Endothelial cell of umbilical vein (primary cell): ENCODE measurements around the gene DLGAP4. TPM values are rescaled to one million over a fixed set of nuclear protein-coding genes. Genes with fewer than 3 reads are reported as not detected.

ENCODE experiments used
- BruUV-seq: library from RNA; stranded (reverse); fragments of 400-500 nt; replicated peaks from 2 replicates; lab custom pipeline; 2021; lab: Mats Ljungman, UMichigan
- CTCF ChIA-PET: fragments of 300-600, 350-600 bp; sonication (Branson Sonifier 250); formaldehyde crosslinking; loops from one replicate; lab custom pipeline; 2021; ENCODE audit warnings: antibody characterized with exemption, inconsistent platforms; lab: Charles Lee
- POLR2A ChIA-PET: fragments of 300-600, 350-600 bp; sonication (Branson Sonifier 250); formaldehyde crosslinking; loops from one replicate; lab custom pipeline; 2021; ENCODE audit warnings: antibody characterized with exemption, inconsistent platforms; lab: Charles Lee
- DNase-seq: peaks from one replicate; pipeline ENCODE4 v3.0.0-alpha.2; 2011; ENCODE audit warnings: low read depth, low spot score
- FAIRE-seq: peaks from 2 replicates; lab custom pipeline; 2011; peaks lifted over from hg19 to GRCh38; lab: Jason Lieb, UNC
- H2AFZ ChIP-seq: 2 replicates; pipeline ENCODE4 v1.6.0; 2012; ENCODE audit warnings: low read depth, low read length, control low read depth, inconsistent platforms
- H3K27ac ChIP-seq: 2 replicates; pipeline ENCODE4 v1.5.1; 2011; ENCODE audit warnings: low read depth, mild to moderate bottlenecking, control low read depth, low read length, moderate library complexity; ENCODE audit not compliant: insufficient read depth
- H3K27me3 ChIP-seq, 2 experiments: 2 replicates each; pipeline versions ENCODE4 v1.6.0 to v1.6.1; 2011; ENCODE audit warnings: low read length in 2 of 2, mixed read lengths in 1 of 2; ENCODE audit not compliant: control insufficient read depth in 2 of 2, insufficient read depth in 2 of 2
- H3K36me3 ChIP-seq, 2 experiments: 2 replicates in 1 of 2; 3 replicates in 1 of 2; pipeline ENCODE4 v1.5.1; 2011; ENCODE audit warnings: low read length in 2 of 2, mild to moderate bottlenecking in 1 of 2, moderate library complexity in 1 of 2; ENCODE audit not compliant: control insufficient read depth in 2 of 2, insufficient read depth in 2 of 2; ENCODE audit errors: extremely low read depth in 1 of 2
- H3K4me1 ChIP-seq: 3 replicates; pipeline ENCODE4 v1.5.1; 2011; ENCODE audit warnings: mild to moderate bottlenecking, low read length; ENCODE audit not compliant: control insufficient read depth, insufficient read depth; ENCODE audit errors: extremely low read depth
- H3K4me2 ChIP-seq: 2 replicates; pipeline ENCODE4 v1.6.1; 2011; ENCODE audit warnings: low read length, control low read depth, mixed read lengths; ENCODE audit not compliant: insufficient read depth
- H3K4me3 ChIP-seq, 3 experiments: fragments of 200-600 bp in 1 of 3; sonication (generic), shearing (Covaris generic) in 1 of 3; replicated peaks in 1 of 3; 2 replicates each; pipeline ENCODE4 v1.5.1; 2011 to 2016; ENCODE audit warnings: control low read depth in 3 of 3, low read length in 3 of 3, mild to moderate bottlenecking in 2 of 3, inconsistent platforms in 1 of 3, low read depth in 1 of 3, moderate library complexity in 1 of 3; ENCODE audit not compliant: insufficient read depth in 1 of 3
- H3K79me2 ChIP-seq: 2 replicates; pipeline ENCODE4 v1.6.0; 2012; ENCODE audit warnings: low read length, inconsistent platforms; ENCODE audit not compliant: control insufficient read depth, insufficient read depth
- H3K9ac ChIP-seq: replicated peaks from 2 replicates; pipeline ENCODE3; 2011; ENCODE audit warnings: low read length, control low read depth; ENCODE audit not compliant: insufficient read depth; ENCODE audit errors: extremely low read depth
- H3K9me1 ChIP-seq: replicated peaks from 3 replicates; pipeline ENCODE4 v1.6.0; 2011; ENCODE audit warnings: mild to moderate bottlenecking, low read length; ENCODE audit not compliant: control insufficient read depth, insufficient read depth; ENCODE audit errors: extremely low read depth
- H3K9me3 ChIP-seq: replicated peaks from 2 replicates; pipeline ENCODE4 v1.5.1; 2012; ENCODE audit warnings: low read length, inconsistent platforms; ENCODE audit not compliant: control insufficient read depth, insufficient read depth
- H4K20me1 ChIP-seq: replicated peaks from 2 replicates; pipeline ENCODE3; 2011; ENCODE audit warnings: mild to moderate bottlenecking, low read length; ENCODE audit not compliant: control insufficient read depth, insufficient read depth; ENCODE audit errors: extremely low read depth
- CTCF ChIP-seq, 2 donors: IDR thresholded peaks; 1 replicate in 1 of 2; 2 replicates in 1 of 2; pipeline ENCODE4 v1.5.1; 2011; ENCODE audit warnings: low read length in 2 of 2, mild to moderate bottlenecking in 2 of 2, moderate library complexity in 2 of 2, control low read depth in 1 of 2, inconsistent platforms in 1 of 2, low read depth in 1 of 2; ENCODE audit not compliant: insufficient read depth in 1 of 2; ENCODE audit errors: extremely low read depth in 1 of 2
- EZH2 ChIP-seq: IDR thresholded peaks from 2 replicates; pipeline ENCODE4 v1.6.1; 2012; ENCODE audit warnings: borderline replicate concordance, low read depth, mild to moderate bottlenecking, moderate library complexity, low read length, inconsistent platforms; ENCODE audit not compliant: severe bottlenecking
- FOS ChIP-seq: IDR thresholded peaks from 2 replicates; pipeline ENCODE4 v1.6.1; 2011; ENCODE audit warnings: mild to moderate bottlenecking, low read length, moderate library complexity, borderline replicate concordance; ENCODE audit not compliant: insufficient read depth
- GATA2 ChIP-seq: IDR thresholded peaks from 2 replicates; pipeline ENCODE4 v1.7.0; 2011; ENCODE audit warnings: low read depth, mild to moderate bottlenecking, moderate library complexity, mixed read lengths, low read length; ENCODE audit not compliant: insufficient read length, insufficient read depth
- JUN ChIP-seq: IDR thresholded peaks from 2 replicates; pipeline ENCODE4 v1.6.1; 2011; ENCODE audit warnings: borderline replicate concordance, low read depth; ENCODE audit not compliant: insufficient read length, insufficient read depth
- MAX ChIP-seq: IDR thresholded peaks from 2 replicates; pipeline ENCODE4 v1.6.1; 2011; ENCODE audit not compliant: insufficient read depth, insufficient read length
- MYC ChIP-seq: IDR thresholded peaks from one replicate; pipeline ENCODE4 v1.6.1; 2011; ENCODE audit warnings: mild to moderate bottlenecking, low read depth, low read length
- POLR2AphosphoS5 ChIP-seq: IDR thresholded peaks from 2 replicates; pipeline ENCODE4 v1.6.1; 2012; ENCODE audit warnings: low read depth, mild to moderate bottlenecking, control low read depth, low read length, moderate library complexity; ENCODE audit not compliant: insufficient read depth
- dilution Hi-C: fragments of 300-500 bp; cut with MboI; formaldehyde crosslinking; loops from one replicate; pipeline ENCODE4 v1.15.0; 2019; ENCODE audit warnings: low sequenced_read_pairs; ENCODE audit not compliant: extremely low pct_ligation_motif_present
- intact Hi-C: fragments of 100-400 bp; cut with micrococcal nuclease; formaldehyde crosslinking; loops from one replicate; pipeline ENCODE4 v1.10.0; 2022
- polyA plus RNA-seq, 4 experiments: library from polyadenylated mRNA; depleted of rRNA in 3 of 4; stranded (reverse) in 3 of 4; unstranded in 1 of 4; fragments of >200 nt; gene quantifications; 2 replicates each; pipeline versions ENCODE4 v1.2.1 to v1.2.3, GENCODE V29; 2011 to 2012; ENCODE audit warnings: missing spikeins in 1 of 4
- total RNA-seq: library from RNA; stranded (reverse); gene quantifications from 2 replicates; pipeline ENCODE4 v1.2.3, GENCODE V29; 2021

The DLGAP4 gene
- total and polyA plus RNA-seq, 2 donors (not counting 3 experiments of a cell fraction or from before 2014, with no cell fraction given), result 57.5 to 125 TPM

- no peak for TF ChIP-seq JUN
- no peak for TF ChIP-seq MYC
- TF ChIP-seq EZH2, result no peak
- no peak for TF ChIP-seq CTCF (IDR thresholded peaks at IDR 0.05; ENCODE audit: extremely low read depth in 1 of 2, insufficient read depth in 1 of 2, low read depth in 1 of 2, low read length in 2 of 2)
- TF ChIP-seq FOS, result no peak
- TF ChIP-seq POLR2AphosphoS5, result peak; percentile 27
- no peak for TF ChIP-seq MAX
- no peak for TF ChIP-seq GATA2
- H3K36me3 ChIP-seq, result no peaks in the 10 kb centered on the region
- intact Hi-C loops (no loop called here), dilution Hi-C loops (no loop called here)
- BruUV-seq, result no TSS peak
- ChIA-PET CTCF (interaction anchor here (0.8 to 1.1 kb wide), 4 partner anchors 9 to 206 kb away, joined by 3 to 15 read pairs (median 3); no protein-coding TSS in a partner anchor), POLR2A (no interaction called here)
- peaks cover 5% of the 10 kb centered on the region for H3K4me1 ChIP-seq
- no peak overlapping the region for H3K4me3 ChIP-seq
- H3K9ac ChIP-seq, result no peak overlapping the region
- H3K79me2 ChIP-seq, result no peaks in the 10 kb centered on the region
- peak; percentile 83 for FAIRE-seq
- peaks cover 2 to 6% of the 10 kb centered on the region in 2 experiments for H3K27me3 ChIP-seq
- no peak overlapping the region for H3K27ac ChIP-seq
- H3K9me3 ChIP-seq, result no peaks in the 10 kb centered on the region
- H3K4me2 ChIP-seq, result peak overlapping the region; percentile 30
- no peaks in the 10 kb centered on the region for H4K20me1 ChIP-seq
- peak overlapping the region; percentile 36 for H2AFZ ChIP-seq
- no peaks in the 10 kb centered on the region for H3K9me1 ChIP-seq
- peak; percentile 63 for DNase-seq
Observed at GRCh38 chr20:36408219-36408618, 102.1 kb downstream of the DLGAP4 start.
